GM18520 (cell line): ENCODE measurements around the gene LARGE1.

Experiments
- ATAC-seq: cut with Tn5 transposase; IDR thresholded peaks from one replicate; pipeline ENCODE4 v1.9.1; 2021; ENCODE audit not compliant: unreplicated experiment

Gene LARGE1

GRCh38 chr22:33537059-33537458 is 383.2 kb downstream of the LARGE1 start:
- ATAC-seq, result no peak

GRCh38 chr22:33535937-33536875 is 384.1 kb downstream of the LARGE1 start:
- ATAC-seq, result no peak

- ATAC-seq, result no peak
These were observed 390.7 kb downstream of the LARGE1 start for GRCh38 chr22:33529424-33530113.

GRCh38 chr22:33528183-33528582 is 392.1 kb downstream of the LARGE1 start:
- ATAC-seq, result no peak

GRCh38 chr22:33526434-33527107 is 393.7 kb downstream of the LARGE1 start:
- no peak for ATAC-seq

- ATAC-seq, result no peak
These were observed 395.6 kb downstream of the LARGE1 start for GRCh38 chr22:33524511-33525260.

GRCh38 chr22:33521879-33522665 is 398.2 kb downstream of the LARGE1 start:
- ATAC-seq, result no peak

GRCh38 chr22:33520904-33521780 is 399.1 kb downstream of the LARGE1 start:
- no peak for ATAC-seq

- no peak for ATAC-seq
These were observed 400.0 kb downstream of the LARGE1 start for GRCh38 chr22:33519974-33520903.

GRCh38 chr22:33519071-33519973 is 401.0 kb downstream of the LARGE1 start:
- no peak for ATAC-seq

- no peak for ATAC-seq
These were observed 401.9 kb downstream of the LARGE1 start for GRCh38 chr22:33518405-33518804.

GRCh38 chr22:33515795-33516194 is 404.5 kb downstream of the LARGE1 start:
- ATAC-seq, result no peak

- no peak for ATAC-seq
These were observed 406.6 kb downstream of the LARGE1 start for GRCh38 chr22:33513388-33514338.

- no peak for ATAC-seq
These were observed 407.4 kb downstream of the LARGE1 start for GRCh38 chr22:33512908-33513307.

GRCh38 chr22:33510429-33510904 is 409.8 kb downstream of the LARGE1 start:
- ATAC-seq, result no peak
